ENCODE data around the gene SLC22A17. TPM values are rescaled to one million over a fixed set of nuclear protein-coding genes. Genes with fewer than 3 reads are reported as not detected.

SLC22A17 gene
- total and polyA plus RNA-seq, 2 of the 8 experiments (the other 6 are each of a cell fraction or from before 2014, with no cell fraction given): 43.0 to 49.0 TPM

GRCh38 chr14:23364164-23365035 lies 11.7 kb upstream of the SLC22A17 start:
- Histone ChIP-seq H2BK5ac (ENCODE audit: low read depth, low read length) (peak overlapping the region; percentile 74), H3K4me2 (ENCODE audit: insufficient read depth in 1 of 2, low read depth in 2 of 2, low read length in 2 of 2) (peak overlapping the region; percentile 85 to 90), H3K4me1 (replicated peaks in 1 of 4; ENCODE audit: control insufficient read depth in 3 of 4, insufficient read depth in 4 of 4, low read length in 3 of 4) (peaks cover 2 to 22% (median 14%) of the 10 kb centered on the region in 4 experiments; a peak in 6 of 7 replicates), H4K5ac (ENCODE audit: insufficient read length, low read depth, low read length) (peak overlapping the region; percentile 52), H3K36me3 (ENCODE audit: control insufficient read depth in 2 of 4, insufficient read depth in 4 of 4, low read length in 3 of 4) (peaks cover 0 to 9% (median 1%) of the 10 kb centered on the region in 4 experiments; a peak in 3 of 8 replicates), H3K23ac (ENCODE audit: insufficient read length) (no peak overlapping the region), H3K79me1 (ENCODE audit: low read depth, low read length) (no peaks in the 10 kb centered on the region), H2BK15ac (ENCODE audit: low read length) (peak overlapping the region; percentile 88), H2BK12ac (ENCODE audit: low read depth, low read length) (peak overlapping the region; percentile 85), H3K9ac (replicated peaks in 1 of 4; ENCODE audit: extremely low read depth in 1 of 4, low read depth in 3 of 4, low read length in 3 of 4) (peak overlapping the region; percentile 55 to 90 (median 70)), H3K27me3 (replicated peaks in 1 of 4; ENCODE audit: control insufficient read depth in 3 of 4, extremely low read depth in 1 of 4, insufficient read depth in 3 of 4, low read length in 3 of 4) (peaks cover 0 to 12% (median 8%) of the 10 kb centered on the region in 4 experiments; a peak in 5 of 7 replicates), H4K91ac (replicated peaks; ENCODE audit: insufficient read length, low read length) (peak overlapping the region; percentile 92), H3K56ac (replicated peaks; ENCODE audit: insufficient read length, low read depth, low read length) (no peak overlapping the region), H2AFZ (ENCODE audit: low read length) (no peak overlapping the region), H3K79me2 (ENCODE audit: control insufficient read depth in 1 of 2, insufficient read depth in 2 of 2, low read length in 2 of 2) (no peaks in the 10 kb centered on the region), H3K27ac (ENCODE audit: low read depth, low read length) (0 out of 2 replicates have a peak overlapping the region, but pooled peaks have one; percentile 27), H4K8ac (ENCODE audit: extremely low read depth, insufficient read depth, low read length) (no peak overlapping the region), H3K4me3 (ENCODE audit: extremely low read depth in 1 of 4, insufficient read depth in 2 of 4, low read depth in 3 of 4, low read length in 4 of 4) (peak overlapping the region; percentile 69 to 79 (median 77)), H2BK120ac (replicated peaks; ENCODE audit: low read depth, low read length) (peak overlapping the region; percentile 24), H2AK5ac (ENCODE audit: low read depth, low read length) (peak overlapping the region; percentile 60; the same call in 1 of the 2 replicates), H3K18ac (ENCODE audit: extremely low read depth, low read length) (peak overlapping the region; percentile 97), H3K14ac (ENCODE audit: insufficient read length) (no peak overlapping the region), H2BK20ac (ENCODE audit: low read length) (peak overlapping the region; percentile 15; the same call in 1 of the 2 replicates), H4K20me1 (replicated peaks in 1 of 2; ENCODE audit: control insufficient read depth in 1 of 2, insufficient read depth in 2 of 2, low read length in 2 of 2) (peaks cover 8 to 13% of the 10 kb centered on the region in 2 experiments), H3K9me3 (ENCODE audit: insufficient read depth in 2 of 2, low read depth in 1 of 2, low read length in 1 of 2) (no peaks in the 10 kb centered on the region), H3K23me2 (ENCODE audit: low read depth, low read length) (peaks cover 21% of the 10 kb centered on the region; the same call in 1 of the 2 replicates), H3K4ac (replicated peaks; ENCODE audit: insufficient read length, low read depth, low read length) (peak overlapping the region; percentile 69)
- peak in 1 of 2 experiments; percentile 64 for DNase-seq (ENCODE audit: low read depth in 1 of 2, low spot score in 2 of 2)
- WGBS, 2 experiments (ENCODE audit: extremely low coverage in 1 of 2, insufficient coverage in 1 of 2, insufficient read length in 1 of 2, insufficient replicate concordance in 2 of 2, low coverage in 1 of 2, low lambda C conversion rate in 2 of 2, missing lambda C conversion rate in 1 of 2): 13% methylated on average over 12 of the region's 21 CpGs; no CpG with 5 or more reads in 1 of the 2 experiments
- no peak for FAIRE-seq
- ChIA-PET CTCF (ENCODE audit: partially characterized antibody) (interaction anchor here (0.6 to 20.9 kb wide), 6 partner anchors 12 to 387 kb away, joined by 3 to 333 read pairs (median 46); partner anchors contain the start of genes CMTM5, IL25 and SLC22A17), POLR2A (ENCODE audit: partially characterized antibody) (interaction anchor here (0.9 to 7.1 kb wide), 7 partner anchors 13 to 204 kb away, joined by 3 to 73 read pairs (median 9); partner anchors contain the start of genes HOMEZ, PABPN1 and SLC22A17)
- TF ChIP-seq PHF8 (conservative IDR thresholded peaks at IDR 0.05; ENCODE audit: low read depth, low read length): no peak; the same call in 1 of the 2 replicates
- TF ChIP-seq, protein P1, sequence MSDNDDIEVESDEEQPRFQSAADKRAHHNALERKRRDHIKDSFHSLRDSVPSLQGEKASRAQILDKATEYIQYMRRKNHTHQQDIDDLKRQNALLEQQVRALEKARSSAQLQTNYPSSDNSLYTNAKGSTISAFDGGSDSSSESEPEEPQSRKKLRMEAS (IDR thresholded peaks at IDR 0.05): peak; percentile 21; the same call in 1 of the 2 replicates
- 0 out of 4 replicates have a peak, but pooled peaks of 1 of the 2 experiments have one; percentile 66 for TF ChIP-seq SIN3A (conservative IDR thresholded peaks at IDR 0.05 in 1 of 2, IDR thresholded peaks at IDR 0.05 in 1 of 2; ENCODE audit: low read depth in 1 of 2, low read length in 2 of 2)
- TF ChIP-seq FOSL1 (IDR thresholded peaks at IDR 0.05; ENCODE audit: insufficient read depth, low read depth, low read length): no peak
- no peak for TF ChIP-seq MAFK (IDR thresholded peaks at IDR 0.05; ENCODE audit: low read depth, low read length)
- no peak for TF ChIP-seq RBBP5 (IDR thresholded peaks at IDR 0.05; ENCODE audit: borderline replicate concordance, low read depth, low read length)
- TF ChIP-seq TEAD4 (IDR thresholded peaks at IDR 0.05; ENCODE audit: low read depth, low read length): no peak
- peak; percentile 61 for TF ChIP-seq SAP30 (IDR thresholded peaks at IDR 0.05; ENCODE audit: insufficient read depth, insufficient replicate concordance, low read length)
- 0 out of 2 replicates have a peak, but pooled peaks have one; percentile 13 for TF ChIP-seq GTF2F1 (IDR thresholded peaks at IDR 0.05; ENCODE audit: borderline replicate concordance, low read depth, low read length)

Measured in H1 (cell line).